Hepatocyte (in vitro differentiated cells): ENCODE results near the gene WDR18. TPM values are rescaled to one million over a fixed set of nuclear protein-coding genes. Genes with fewer than 3 reads are reported as not detected.

Experiments used
- DNase-seq: peaks from one replicate; pipeline ENCODE4 v3.0.0-alpha.2; 2016; ENCODE audit warnings: low spot score
- H2AFZ ChIP-seq: fragments of 200-600 bp; sonication (generic); 2 replicates; pipeline ENCODE4 v1.6.0; 2016; ENCODE audit warnings: antibody characterized with exemption, mild to moderate bottlenecking
- H3K27ac ChIP-seq: fragments of 200-600 bp; sonication (generic); 2 replicates; pipeline ENCODE4 v1.5.1; 2016; ENCODE audit warnings: mild to moderate bottlenecking
- H3K27me3 ChIP-seq: fragments of 200-600 bp; sonication (generic); 2 replicates; pipeline ENCODE4 v1.6.1; 2016
- H3K36me3 ChIP-seq: fragments of 200-600 bp; sonication (generic); replicated peaks from 2 replicates; pipeline ENCODE4 v1.5.1; 2016; ENCODE audit warnings: low read depth; ENCODE audit not compliant: insufficient read depth
- H3K4me1 ChIP-seq: fragments of 200-600 bp; sonication (generic); 2 replicates; pipeline ENCODE4 v1.5.1; 2016; ENCODE audit warnings: mild to moderate bottlenecking, moderate library complexity; ENCODE audit not compliant: insufficient read depth
- H3K4me2 ChIP-seq: fragments of 200-600 bp; sonication (generic); 2 replicates; pipeline ENCODE4 v1.6.0; 2016
- H3K4me3 ChIP-seq: fragments of 200-600 bp; sonication (generic); 2 replicates; pipeline ENCODE4 v1.5.1; 2016; ENCODE audit warnings: mild to moderate bottlenecking
- H3K79me2 ChIP-seq: fragments of 200-600 bp; sonication (generic); 2 replicates; pipeline ENCODE4 v1.6.0; 2017; ENCODE audit warnings: mild to moderate bottlenecking
- H3K9me2 ChIP-seq: fragments of 200-600 bp; sonication (generic); replicated peaks from 2 replicates; pipeline ENCODE4 v1.6.0; 2017; ENCODE audit warnings: mild to moderate bottlenecking; ENCODE audit not compliant: insufficient read depth
- H3K9me3 ChIP-seq: fragments of 200-600 bp; sonication (generic); 2 replicates; pipeline ENCODE4 v1.5.1; 2016; ENCODE audit warnings: low read depth, mild to moderate bottlenecking
- H4K20me1 ChIP-seq: fragments of 200-600 bp; sonication (generic); 2 replicates; pipeline ENCODE4 v1.6.0; 2016; ENCODE audit warnings: mild to moderate bottlenecking; ENCODE audit not compliant: insufficient read depth, poor library complexity, severe bottlenecking
- EZH2 ChIP-seq: fragments of 200-600 bp; sonication (generic); IDR thresholded peaks from 2 replicates; pipeline ENCODE4 v1.6.1; 2016; ENCODE audit warnings: antibody characterized with exemption, mild to moderate bottlenecking, borderline replicate concordance
- EZH2phosphoT487 ChIP-seq: fragments of 200-600 bp; sonication (generic); IDR thresholded peaks from one replicate; pipeline ENCODE4 v1.6.1; 2018; ENCODE audit warnings: antibody characterized with exemption, mild to moderate bottlenecking, low read depth, moderate library complexity; ENCODE audit not compliant: unreplicated experiment, severe bottlenecking
- WGBS: methylation state at CpG from one replicate; pipeline ENCODE4 v1.1.6; 2016; ENCODE audit warnings: low lambda C conversion rate; ENCODE audit errors: missing lambda C conversion rate; 5-methylcytosine and 5-hydroxymethylcytosine counted together
- polyA plus RNA-seq: library from polyadenylated mRNA; unstranded; fragments of >200 nt; fragmentation: Nextera tagmentation; extraction: Ambion mirVana; gene quantifications from 2 replicates; pipeline ENCODE4 v1.2.1, GENCODE V29; 2016
- total RNA-seq: library from RNA; depleted of rRNA; stranded (reverse); fragments of >200 nt; gene quantifications from 2 replicates; pipeline ENCODE4 v1.2.3, GENCODE V29; 2014
- TF ChIP-seq, protein P1 (sequence below): fragments of 200-600 bp; sonication (generic); IDR thresholded peaks from 2 replicates; pipeline ENCODE4 v1.5.1; 2016; ENCODE audit warnings: antibody characterized with exemption, mild to moderate bottlenecking; ENCODE audit not compliant: poor library complexity

WDR18 gene
- total and polyA plus RNA-seq, 2 experiments from 2014 or later, result 60.0 to 169 TPM

DNA sequence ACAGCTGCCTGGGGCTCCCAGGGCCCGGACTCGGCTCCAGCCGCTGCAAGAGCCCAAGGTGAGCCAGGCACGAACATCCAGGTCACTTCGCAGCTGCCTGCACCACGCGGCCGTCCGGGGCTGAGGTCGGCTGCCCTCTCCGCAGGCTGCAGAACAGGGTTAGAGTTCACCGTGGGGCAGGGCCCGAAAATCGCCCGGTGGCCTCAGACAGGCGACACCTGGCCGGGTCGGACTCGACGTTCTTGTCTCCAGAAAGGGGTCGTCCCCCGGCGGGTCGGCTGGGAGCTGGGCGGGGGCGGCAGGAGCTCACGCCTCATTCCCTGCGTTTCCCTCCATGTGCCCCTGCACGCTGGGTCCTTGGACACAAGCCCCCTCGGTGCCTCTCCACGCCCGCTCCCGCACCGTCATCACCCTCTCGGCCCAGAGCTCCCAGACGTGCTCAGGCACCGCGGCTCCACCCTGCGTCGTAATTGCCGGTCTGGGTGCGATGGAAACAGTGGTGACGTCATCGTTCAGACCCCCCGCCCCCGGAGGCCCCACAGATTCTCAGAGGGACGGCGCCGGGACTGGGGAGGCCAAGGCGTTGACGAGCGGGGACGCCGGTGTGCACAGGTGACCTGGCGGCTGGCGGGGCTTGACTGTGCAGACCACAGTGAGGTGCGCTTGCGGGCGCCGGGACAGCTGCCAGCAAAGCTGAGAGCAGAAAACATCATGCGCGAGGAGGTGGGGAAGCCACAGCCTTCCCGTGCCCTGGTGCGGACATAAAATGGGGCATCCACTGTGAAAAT is 12.1 kb downstream of the WDR18 start:
- Histone ChIP-seq H3K27ac (no peak overlapping the region), H3K36me3 (no peaks in the 10 kb centered on the region), H3K9me3 (no peaks in the 10 kb centered on the region), H3K79me2 (no peaks in the 10 kb centered on the region), H3K4me3 (no peak overlapping the region), H3K9me2 (no peaks in the 10 kb centered on the region), H3K4me1 (peaks cover 11% of the 10 kb centered on the region), H3K27me3 (peaks cover 46% of the 10 kb centered on the region), H4K20me1 (no peaks in the 10 kb centered on the region), H3K4me2 (peak overlapping the region; percentile 85), H2AFZ (no peak overlapping the region)
- DNase-seq, result peak; percentile 88
- WGBS, result 22% methylated on average over 58 of the region's 64 CpGs
- TF ChIP-seq EZH2phosphoT487, result no peak
- TF ChIP-seq EZH2, result peak; percentile 42
- TF ChIP-seq, protein P1, sequence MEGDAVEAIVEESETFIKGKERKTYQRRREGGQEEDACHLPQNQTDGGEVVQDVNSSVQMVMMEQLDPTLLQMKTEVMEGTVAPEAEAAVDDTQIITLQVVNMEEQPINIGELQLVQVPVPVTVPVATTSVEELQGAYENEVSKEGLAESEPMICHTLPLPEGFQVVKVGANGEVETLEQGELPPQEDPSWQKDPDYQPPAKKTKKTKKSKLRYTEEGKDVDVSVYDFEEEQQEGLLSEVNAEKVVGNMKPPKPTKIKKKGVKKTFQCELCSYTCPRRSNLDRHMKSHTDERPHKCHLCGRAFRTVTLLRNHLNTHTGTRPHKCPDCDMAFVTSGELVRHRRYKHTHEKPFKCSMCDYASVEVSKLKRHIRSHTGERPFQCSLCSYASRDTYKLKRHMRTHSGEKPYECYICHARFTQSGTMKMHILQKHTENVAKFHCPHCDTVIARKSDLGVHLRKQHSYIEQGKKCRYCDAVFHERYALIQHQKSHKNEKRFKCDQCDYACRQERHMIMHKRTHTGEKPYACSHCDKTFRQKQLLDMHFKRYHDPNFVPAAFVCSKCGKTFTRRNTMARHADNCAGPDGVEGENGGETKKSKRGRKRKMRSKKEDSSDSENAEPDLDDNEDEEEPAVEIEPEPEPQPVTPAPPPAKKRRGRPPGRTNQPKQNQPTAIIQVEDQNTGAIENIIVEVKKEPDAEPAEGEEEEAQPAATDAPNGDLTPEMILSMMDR, result no peak

- no peak overlapping the region for H3K4me3 ChIP-seq
- no peak overlapping the region for H3K27ac ChIP-seq
- H2AFZ ChIP-seq, result no peak overlapping the region
- peaks cover 18% of the 10 kb centered on the region for H3K4me1 ChIP-seq
- H4K20me1 ChIP-seq, result no peaks in the 10 kb centered on the region
- DNase-seq, result no peak
- WGBS, result 59% methylated on average over 6 of the region's 6 CpGs
- no peaks in the 10 kb centered on the region for H3K79me2 ChIP-seq
- no peaks in the 10 kb centered on the region for H3K9me3 ChIP-seq
- H3K27me3 ChIP-seq, result peaks cover 53% of the 10 kb centered on the region
- H3K36me3 ChIP-seq, result no peaks in the 10 kb centered on the region
- H3K9me2 ChIP-seq, result no peaks in the 10 kb centered on the region
- TF ChIP-seq, protein P1, result no peak
- TF ChIP-seq EZH2phosphoT487, result no peak
- no peak for TF ChIP-seq EZH2
- H3K4me2 ChIP-seq, result no peak overlapping the region
Measured at GRCh38 chr19:998064-998463, 13.9 kb downstream of the WDR18 start.

DNA sequence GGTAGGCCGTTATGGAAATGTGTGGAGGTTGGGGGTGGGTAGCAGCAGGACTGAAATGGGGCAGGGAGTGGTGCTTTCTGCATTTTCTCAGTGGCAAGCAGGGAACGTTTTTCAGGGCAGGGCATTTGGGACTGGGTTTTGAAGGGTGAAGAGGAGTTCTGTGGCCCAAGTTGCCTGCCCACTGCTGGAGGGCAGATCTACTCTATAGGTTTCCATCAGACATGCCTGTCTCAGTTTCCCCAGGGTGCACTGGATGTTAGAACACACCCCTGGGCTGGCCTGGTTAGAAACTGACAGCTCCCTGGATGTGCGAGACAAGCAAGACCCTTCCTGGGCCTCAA is 15.2 kb downstream of the WDR18 start:
- Histone ChIP-seq H3K27ac (no peak overlapping the region), H3K9me3 (no peaks in the 10 kb centered on the region), H3K36me3 (no peaks in the 10 kb centered on the region), H3K4me1 (peaks cover 18% of the 10 kb centered on the region), H3K79me2 (no peaks in the 10 kb centered on the region), H3K27me3 (peaks cover 53% of the 10 kb centered on the region), H2AFZ (no peak overlapping the region), H4K20me1 (no peaks in the 10 kb centered on the region), H3K9me2 (no peaks in the 10 kb centered on the region), H3K4me2 (no peak overlapping the region), H3K4me3 (no peak overlapping the region)
- no peak for DNase-seq
- 72% methylated on average over 3 of the region's 3 CpGs for WGBS
- TF ChIP-seq, protein P1, result no peak
- TF ChIP-seq EZH2phosphoT487 (no peak), EZH2 (no peak)
